ENCODE results near the gene COL27A1.

Gene COL27A1

GRCh38 chr9:114149181-114149580, 6.2 kb upstream of the COL27A1 start:
- no peak for DNase-seq (ENCODE audit: low spot score)

GRCh38 chr9:114149765-114150340, 5.5 kb upstream of the COL27A1 start:
- DNase-seq (ENCODE audit: low spot score) = no peak

- no peak for DNase-seq (ENCODE audit: low spot score)
Measured at GRCh38 chr9:114150608-114151007, 4.7 kb upstream of the COL27A1 start.

GRCh38 chr9:114151426-114151956, 3.8 kb upstream of the COL27A1 start:
- no peak for DNase-seq (ENCODE audit: low spot score)

GRCh38 chr9:114153761-114154599, 1.4 kb upstream of the COL27A1 start:
- no peak for DNase-seq (ENCODE audit: low spot score)

GRCh38 chr9:114154600-114155102, 686 bp upstream of the COL27A1 start:
- DNase-seq (ENCODE audit: low spot score) = no peak

GRCh38 chr9:114155995-114156656, 789 bp downstream of the COL27A1 start:
- no peak for DNase-seq (ENCODE audit: low spot score)

GRCh38 chr9:114156657-114157421, 1.5 kb downstream of the COL27A1 start:
- no peak for DNase-seq (ENCODE audit: low spot score)

- DNase-seq (ENCODE audit: low spot score) = no peak
Measured at GRCh38 chr9:114157516-114158176, 2.3 kb downstream of the COL27A1 start.

- DNase-seq (ENCODE audit: low spot score) = no peak
Measured at GRCh38 chr9:114158482-114159130, 3.3 kb downstream of the COL27A1 start.

- DNase-seq (ENCODE audit: low spot score) = peak; percentile 50
Measured at GRCh38 chr9:114159691-114160090, 4.4 kb downstream of the COL27A1 start.

- no peak for DNase-seq (ENCODE audit: low spot score)
Measured at GRCh38 chr9:114161513-114161912, 6.2 kb downstream of the COL27A1 start.

- DNase-seq (ENCODE audit: low spot score) = no peak
Measured at GRCh38 chr9:114163517-114163951, 8.2 kb downstream of the COL27A1 start.

GRCh38 chr9:114164191-114164794, 9.0 kb downstream of the COL27A1 start:
- no peak for DNase-seq (ENCODE audit: low spot score)

GRCh38 chr9:114165407-114166102, 10.2 kb downstream of the COL27A1 start:
- DNase-seq (ENCODE audit: low spot score) = no peak

GRCh38 chr9:114166103-114166470, 10.8 kb downstream of the COL27A1 start:
- DNase-seq (ENCODE audit: low spot score) = no peak

- DNase-seq (ENCODE audit: low spot score) = no peak
Measured at GRCh38 chr9:114166614-114167572, 11.6 kb downstream of the COL27A1 start.

GRCh38 chr9:114167591-114168091, 12.3 kb downstream of the COL27A1 start:
- no peak for DNase-seq (ENCODE audit: low spot score)

Measured in COLO829 (cell line).